Measurements from ENCODE around the gene C11orf24. TPM values are rescaled to one million over a fixed set of nuclear protein-coding genes. Genes with fewer than 3 reads are reported as not detected.
A peak's percentile ranks its signal among the peaks of the same experiment; 100 is the strongest.

Gene C11orf24
- total RNA-seq, 4 donors from 2014 or later, result 15.1 to 48.7 (median 26.0) TPM

DNA sequence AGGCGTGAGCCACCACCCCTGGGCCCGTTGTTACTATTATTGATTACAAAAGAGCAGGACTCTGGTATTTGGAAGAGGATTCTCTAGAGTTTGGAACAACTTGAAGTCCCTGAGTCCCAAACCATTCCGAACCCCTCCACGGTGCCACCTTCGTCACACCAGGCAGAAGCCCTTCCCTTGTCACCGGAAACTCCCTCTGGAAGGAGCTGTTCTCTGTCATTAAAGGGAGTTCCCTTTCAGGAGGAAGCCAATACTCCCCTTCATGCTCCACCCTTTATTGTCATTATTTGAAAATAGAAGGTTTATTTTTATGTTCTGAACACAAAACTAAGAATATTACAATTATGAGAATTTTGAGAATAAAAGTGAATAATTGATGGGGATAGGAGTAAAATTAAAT, 5.1 kb upstream of the C11orf24 start:
- TF ChIP-seq EP300 (IDR thresholded peaks at IDR 0.05) (no peak), POLR2A (IDR thresholded peaks at IDR 0.05) (no peak), CTCF (IDR thresholded peaks at IDR 0.05) (no peak), POLR2AphosphoS5 (IDR thresholded peaks at IDR 0.05) (no peak)
- no peak for ATAC-seq

GRCh38 chr11:68275721-68276507, 4.1 kb upstream of the C11orf24 start:
- TF ChIP-seq POLR2AphosphoS5 (IDR thresholded peaks at IDR 0.05), result no peak
- TF ChIP-seq EP300 (IDR thresholded peaks at IDR 0.05), result no peak
- no peak for TF ChIP-seq POLR2A (IDR thresholded peaks at IDR 0.05)
- TF ChIP-seq CTCF (IDR thresholded peaks at IDR 0.05), result no peak
- Histone ChIP-seq H3K4me3 (no peak overlapping the region), H3K27me3 (no peaks in the 10 kb centered on the region), H3K27ac (no peak overlapping the region), H3K4me1 (peaks cover 0 to 18% (median 6%) of the 10 kb centered on the region in 3 donors), H3K36me3 (no peaks in the 10 kb centered on the region), H3K9me3 (no peaks in the 10 kb centered on the region)
- WGBS, 2 donors (ENCODE audit: low coverage in 1 of 2), result 91 to 95% methylated on average over 12 to 13 of the region's 14 CpGs
- ATAC-seq, result no peak

More for the DNA sequence above, 5.1 kb upstream of the C11orf24 start:
- no peak overlapping the region for H3K4me3 ChIP-seq
- H3K4me1 ChIP-seq, result peaks cover 0 to 12% (median 4%) of the 10 kb centered on the region in 3 donors
- no peaks in the 10 kb centered on the region for H3K27me3 ChIP-seq
- H3K9me3 ChIP-seq, result no peaks in the 10 kb centered on the region
- WGBS, 2 donors (ENCODE audit: low coverage in 1 of 2), result 80 to 83% methylated on average over 4 of the region's 6 CpGs
- H3K27ac ChIP-seq, result no peak overlapping the region
- H3K36me3 ChIP-seq, result no peaks in the 10 kb centered on the region

DNA sequence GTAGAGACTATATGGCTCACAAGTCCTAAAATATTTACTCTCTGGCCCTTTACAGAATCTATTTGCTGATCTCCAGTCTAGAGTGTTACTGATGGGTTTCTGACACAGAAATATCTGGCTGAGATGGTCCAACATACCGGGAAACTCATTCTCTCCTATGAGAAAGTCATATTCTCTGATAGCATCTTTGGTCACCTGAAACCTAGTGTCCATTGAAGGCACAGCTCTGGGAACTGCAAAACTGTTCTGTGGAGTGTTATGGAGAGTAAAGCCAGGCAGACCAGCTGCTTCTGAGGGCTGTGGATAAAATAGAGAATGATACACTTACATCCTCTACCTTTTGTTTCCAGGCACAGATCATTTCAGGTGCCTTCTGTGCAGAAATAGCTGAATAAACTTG, 2.5 kb upstream of the C11orf24 start:
- no peaks in the 10 kb centered on the region for H3K36me3 ChIP-seq
- 67 to 100% methylated on average over 1 of the region's 1 CpG for WGBS, 2 donors (ENCODE audit: low coverage in 1 of 2)
- no peak overlapping the region for H3K4me3 ChIP-seq
- TF ChIP-seq POLR2A (IDR thresholded peaks at IDR 0.05), result no peak
- no peak for TF ChIP-seq EP300 (IDR thresholded peaks at IDR 0.05)
- no peak for TF ChIP-seq POLR2AphosphoS5 (IDR thresholded peaks at IDR 0.05)
- H3K4me1 ChIP-seq, result peaks cover 0 to 34% (median 21%) of the 10 kb centered on the region in 3 donors
- no peak overlapping the region for H3K27ac ChIP-seq
- ATAC-seq, result no peak
- no peaks in the 10 kb centered on the region for H3K9me3 ChIP-seq
- H3K27me3 ChIP-seq, result no peaks in the 10 kb centered on the region

DNA sequence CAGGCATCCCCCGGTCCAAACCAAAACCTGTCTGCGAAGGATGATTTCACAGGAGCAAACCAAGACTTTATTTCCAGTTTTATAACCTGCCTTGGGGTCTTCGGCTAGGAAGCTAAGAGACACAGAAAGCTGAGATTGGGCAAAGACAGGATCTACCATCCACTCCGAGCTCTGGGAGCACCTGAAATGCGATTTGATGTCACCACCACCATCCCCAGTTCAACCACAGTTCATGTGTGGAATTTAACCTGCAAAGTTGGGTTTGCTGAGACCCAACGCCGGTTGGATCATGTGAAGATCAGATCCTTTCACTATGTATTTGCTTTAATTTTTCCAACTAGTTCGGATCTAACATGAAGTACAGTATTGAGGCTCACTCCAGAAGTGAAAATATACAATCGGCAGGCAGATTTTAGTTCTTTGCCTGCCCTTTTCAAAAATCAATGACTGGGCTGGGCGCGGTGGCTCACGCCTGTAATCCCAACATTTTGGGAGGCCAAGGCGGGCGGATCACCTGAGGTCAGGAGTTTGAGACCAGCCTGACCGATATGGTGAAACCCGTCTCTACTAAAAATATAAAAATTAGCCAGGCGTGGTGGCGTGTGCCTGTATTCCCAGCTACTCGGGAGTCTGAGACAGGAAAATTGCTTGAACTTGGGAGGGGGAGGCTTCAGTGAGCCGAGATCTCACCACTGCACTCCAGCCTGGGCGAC, 1.4 kb upstream of the C11orf24 start:
- peaks cover 0 to 42% (median 21%) of the 10 kb centered on the region in 3 donors for H3K4me1 ChIP-seq
- 90 to 95% methylated on average over 8 to 9 of the region's 21 CpGs for WGBS, 2 donors (ENCODE audit: low coverage in 1 of 2)
- H3K27ac ChIP-seq, result peak overlapping the region in 3 of 4 donors; percentile 92 to 96 (median 96)
- no peaks in the 10 kb centered on the region for H3K36me3 ChIP-seq
- H3K4me3 ChIP-seq, result no peak overlapping the region
- ATAC-seq, result no peak
- no peaks in the 10 kb centered on the region for H3K27me3 ChIP-seq
- TF ChIP-seq POLR2A (IDR thresholded peaks at IDR 0.05) (no peak), POLR2AphosphoS5 (IDR thresholded peaks at IDR 0.05) (no peak), EP300 (IDR thresholded peaks at IDR 0.05) (no peak), CTCF (IDR thresholded peaks at IDR 0.05) (no peak)
- no peaks in the 10 kb centered on the region for H3K9me3 ChIP-seq

DNA sequence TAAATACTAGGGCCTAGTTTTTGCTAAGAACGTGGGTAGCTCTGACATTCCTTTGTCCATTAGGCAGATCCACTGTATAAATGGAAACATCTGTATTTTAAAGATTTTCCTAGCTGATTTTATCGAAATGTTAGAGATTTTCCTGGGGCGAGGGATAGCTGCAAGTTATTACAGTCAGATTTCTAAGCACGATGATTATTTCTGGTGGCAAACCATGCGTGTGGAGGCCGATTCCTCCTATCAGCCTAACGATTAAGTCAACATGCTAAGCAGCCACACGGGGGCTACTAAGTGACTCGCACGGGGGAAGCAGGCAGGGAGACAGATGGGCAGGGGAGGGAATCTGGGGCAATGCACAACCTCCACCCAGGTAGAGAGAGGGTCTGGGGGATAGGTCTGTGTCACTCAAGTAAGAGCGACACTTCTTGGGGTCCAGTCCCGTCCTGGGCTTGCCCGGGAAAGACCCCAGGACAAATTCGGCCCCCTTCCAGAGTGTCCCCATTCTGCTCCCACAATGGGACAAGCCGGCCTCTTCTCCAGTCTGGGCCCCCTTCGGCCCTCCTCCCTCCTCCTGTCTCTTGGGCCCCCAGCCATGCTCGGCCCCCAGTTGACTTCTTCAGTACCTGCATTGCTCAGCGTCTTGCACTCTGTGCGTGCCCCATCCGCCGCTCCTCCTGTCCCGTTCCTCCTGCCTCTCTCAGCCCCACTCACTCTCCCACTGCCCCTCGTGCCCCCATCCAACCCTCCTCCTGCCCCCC, 571 bp downstream of the C11orf24 start:
- Histone ChIP-seq H3K4me1 (peaks cover 0 to 52% (median 21%) of the 10 kb centered on the region in 3 donors), H3K27ac (peak overlapping the region; percentile 92 to 96 (median 95)), H3K36me3 (peaks cover 0 to 19% of the 10 kb centered on the region in 2 donors), H3K4me3 (peak overlapping the region; percentile 65 to 86), H3K27me3 (no peaks in the 10 kb centered on the region), H3K9me3 (no peaks in the 10 kb centered on the region)
- ATAC-seq, result peak; percentile 37
- TF ChIP-seq EP300 (IDR thresholded peaks at IDR 0.05) (no peak), CTCF (IDR thresholded peaks at IDR 0.05) (peak in 3 of 4 experiments; percentile 42 to 54 (median 48))
- WGBS, 2 donors (ENCODE audit: low coverage in 1 of 2), result 3 to 6% methylated on average over 11 to 22 of the region's 23 CpGs
